Right hindlimb (tissue), 1 donor: Measurements from ENCODE around the gene ZMAT5.
A peak's percentile ranks its signal among the peaks of the same experiment; 100 is the strongest.

Experiments used
- DNase-seq: peaks from one replicate; pipeline ENCODE4 v3.0.0-alpha.2; 2018

The ZMAT5 gene

GRCh38 chr22:29704528-29705285, 62.1 kb downstream of the ZMAT5 start:
- DNase-seq: peak; percentile 65

GRCh38 chr22:29703569-29704195, 63.1 kb downstream of the ZMAT5 start:
- DNase-seq: no peak

GRCh38 chr22:29702931-29703501, 63.8 kb downstream of the ZMAT5 start:
- no peak for DNase-seq

DNA sequence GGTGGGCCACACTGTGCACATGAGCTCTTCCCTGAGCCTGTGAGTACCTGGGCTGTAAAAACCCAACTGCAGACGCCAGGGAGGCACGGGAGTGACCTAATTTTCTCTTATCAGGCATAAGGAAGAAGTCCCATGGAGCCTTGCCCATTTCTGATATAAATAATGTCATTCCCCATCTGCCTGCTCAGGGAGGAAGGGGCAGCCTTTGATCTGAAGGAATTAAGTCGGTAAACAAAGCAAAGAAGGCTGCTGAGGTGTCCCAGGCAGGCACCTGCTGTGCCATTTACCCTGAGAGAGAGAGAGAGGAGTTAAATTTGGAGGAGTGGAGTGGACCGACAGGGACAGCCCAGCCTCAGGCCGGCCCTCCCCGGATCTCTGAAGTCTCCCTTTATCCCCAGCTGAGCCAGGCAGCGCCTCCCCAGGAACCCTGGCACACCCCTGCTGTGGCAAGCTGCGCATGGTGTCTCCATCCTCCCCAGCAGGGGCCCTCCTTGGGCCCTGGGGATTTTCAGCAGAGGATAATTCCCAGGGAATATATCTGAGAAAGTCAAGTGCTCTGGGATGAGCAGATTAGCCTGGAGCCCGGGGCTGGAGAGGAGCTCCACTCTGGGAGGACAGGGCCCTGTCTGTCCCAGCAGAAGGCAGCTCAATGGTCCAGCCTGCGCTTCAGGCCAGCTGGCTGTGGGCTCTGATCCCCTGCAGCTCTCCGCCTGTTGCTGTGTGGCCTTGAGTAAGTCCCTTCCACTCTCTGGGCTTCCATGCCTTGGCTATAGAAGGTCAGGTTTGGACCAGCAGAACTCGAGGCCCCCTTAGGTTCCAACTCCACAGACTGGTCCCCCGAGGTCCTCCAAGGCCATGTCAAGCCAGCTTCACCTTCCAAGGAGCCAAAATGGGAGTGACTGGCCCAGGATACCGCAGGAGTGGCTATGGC, 64.5 kb downstream of the ZMAT5 start:
- no peak for DNase-seq

DNA sequence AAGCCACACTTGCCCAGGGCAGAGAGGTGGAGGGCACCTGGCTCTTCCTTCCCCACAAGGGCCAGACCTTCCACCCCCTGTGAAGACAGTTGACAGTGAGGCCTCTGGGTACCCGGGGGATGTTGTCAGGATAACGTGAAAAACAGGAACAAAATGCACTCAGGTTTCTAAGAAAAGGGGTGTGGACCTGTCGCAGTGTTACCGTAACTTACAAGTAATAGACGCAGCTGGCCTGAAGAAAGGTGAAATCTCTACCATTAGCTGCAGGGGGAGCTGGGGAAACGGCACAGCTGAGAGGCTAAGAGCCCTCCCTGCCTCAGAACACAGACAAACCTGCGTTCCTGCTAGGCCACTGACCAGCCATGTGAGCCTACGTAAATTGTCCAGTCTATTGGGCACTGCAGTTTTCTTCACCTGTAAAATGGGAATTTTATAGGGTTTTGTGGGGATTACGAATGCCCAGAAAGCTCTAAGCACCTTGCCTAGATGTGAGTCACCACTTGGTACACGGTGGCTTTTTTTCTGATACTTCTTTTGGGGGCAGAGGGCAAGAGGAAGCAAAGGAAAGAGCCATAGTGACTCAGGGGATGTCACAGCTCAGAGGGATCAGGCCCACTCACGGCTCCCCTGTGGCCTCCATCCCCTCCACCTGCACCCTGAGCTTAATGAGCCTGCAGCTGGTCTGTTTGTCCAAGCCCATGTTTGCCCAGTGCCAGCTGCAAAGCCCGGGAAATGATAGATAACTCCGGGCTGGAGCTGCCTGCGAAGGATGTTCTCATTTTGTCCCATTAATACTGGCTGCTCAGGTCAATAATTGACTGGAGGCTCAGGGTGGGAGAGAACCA, 65.4 kb downstream of the ZMAT5 start:
- DNase-seq: no peak

- DNase-seq: no peak
Measured at GRCh38 chr22:29700900-29701154, 66.0 kb downstream of the ZMAT5 start.

DNA sequence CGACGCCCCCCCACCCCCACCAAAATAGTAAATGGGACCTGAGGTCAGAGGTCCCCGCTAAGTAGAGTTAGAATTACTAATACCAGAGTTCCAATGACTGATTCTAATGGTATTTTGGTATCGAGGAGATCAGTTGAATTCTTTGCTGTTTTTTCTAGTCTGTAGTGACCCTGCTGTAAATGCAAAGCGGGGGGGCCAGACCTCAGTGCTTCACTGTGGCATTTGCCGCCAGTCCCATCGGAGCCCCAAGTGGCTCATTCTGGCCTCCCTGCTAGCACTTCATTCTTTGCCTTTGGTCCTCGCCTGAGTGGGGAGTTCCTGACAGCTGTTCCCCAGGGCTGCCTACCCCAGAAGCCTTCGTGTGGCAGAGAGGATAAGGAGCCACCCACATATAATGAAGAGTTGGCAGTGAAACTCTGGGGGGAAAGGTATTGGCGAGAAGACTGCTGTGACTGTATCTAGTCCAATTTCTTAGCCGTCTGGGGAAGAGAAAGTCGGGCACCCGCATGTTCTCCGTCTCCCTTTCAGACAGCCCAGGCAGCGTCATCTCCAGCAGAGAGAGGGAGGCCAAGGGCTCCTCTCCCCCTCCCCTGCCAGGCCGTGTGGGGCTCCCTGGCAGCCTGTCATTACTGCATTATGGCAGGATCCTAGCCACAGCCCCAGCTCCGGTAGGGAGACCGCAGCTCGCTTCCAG, 66.5 kb downstream of the ZMAT5 start:
- DNase-seq: no peak

DNA sequence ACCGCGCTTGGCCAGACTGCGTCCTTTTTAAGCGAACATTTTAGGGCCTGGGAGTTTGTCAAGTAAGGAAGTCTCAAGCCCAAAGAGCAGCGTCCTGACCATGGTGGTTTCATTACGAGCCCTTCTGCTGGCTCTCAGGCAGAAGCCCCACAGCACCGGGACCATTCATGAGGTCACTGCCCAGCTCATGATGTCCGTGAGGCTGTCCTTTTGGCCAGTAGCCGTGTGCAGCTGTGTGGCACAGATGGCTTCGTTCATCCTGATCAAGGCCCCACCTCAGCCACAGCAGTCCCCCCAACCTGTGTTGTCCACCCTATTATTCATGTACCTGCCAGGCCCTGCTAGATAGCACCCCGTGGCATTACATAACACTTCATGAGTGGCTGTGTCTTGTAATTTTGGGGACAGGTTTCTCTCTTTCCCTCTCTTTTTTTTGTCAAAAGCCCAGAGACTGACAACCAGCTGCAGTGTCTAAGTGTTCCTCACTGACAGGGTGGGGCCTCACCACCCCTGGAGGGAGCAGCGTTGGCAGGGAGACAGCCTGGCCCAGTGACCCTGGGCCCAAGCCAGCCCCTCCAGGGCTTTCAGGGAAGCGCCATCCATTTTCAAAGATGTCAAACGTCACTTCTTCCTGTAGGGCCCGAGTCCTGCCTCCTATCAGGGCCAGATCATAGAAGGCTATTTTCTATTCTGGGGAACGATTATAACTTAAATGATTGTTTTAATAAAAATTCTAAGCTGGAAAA, 68.8 kb downstream of the ZMAT5 start:
- no peak for DNase-seq

DNA sequence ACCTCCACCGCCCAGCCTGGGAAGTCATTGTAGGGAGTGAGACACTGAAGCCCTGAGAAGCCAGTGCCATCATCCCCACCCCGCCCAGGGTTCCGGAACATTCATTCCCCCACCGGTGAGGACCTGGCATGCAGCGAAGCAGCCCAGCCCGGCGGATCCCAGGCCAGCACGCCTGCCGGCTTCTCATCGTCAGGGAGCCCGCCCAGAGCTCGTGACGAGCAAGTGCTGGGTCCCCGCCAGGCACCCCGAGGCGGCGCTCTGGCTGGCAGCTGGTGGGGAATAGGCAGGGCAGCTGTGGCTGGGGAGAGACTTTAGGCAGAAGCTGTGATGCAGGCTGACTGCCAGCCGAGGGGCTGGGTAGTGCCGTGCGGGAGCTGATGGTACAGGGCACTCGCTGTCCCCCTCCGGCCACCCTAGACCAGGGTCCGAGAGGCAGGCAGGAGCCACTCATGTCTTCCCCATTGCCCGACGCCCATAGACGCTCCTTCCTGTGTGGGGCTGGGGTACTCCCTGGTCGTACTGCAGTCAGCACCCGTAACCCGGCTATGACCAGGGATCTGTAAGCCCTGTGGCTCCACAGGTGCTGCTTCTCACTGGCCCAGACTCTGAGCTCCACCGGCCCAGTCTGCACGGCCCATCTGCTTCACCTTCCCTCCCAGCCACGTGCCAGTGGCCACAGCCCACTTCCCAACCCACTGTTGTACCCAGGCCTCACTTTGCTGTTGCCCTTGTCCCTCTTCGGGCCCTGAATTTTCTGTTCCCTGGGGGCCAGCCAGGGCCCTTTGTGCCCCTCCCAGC, 71.5 kb downstream of the ZMAT5 start:
- peak; percentile 88 for DNase-seq

GRCh38 chr22:29693671-29694070, 73.1 kb downstream of the ZMAT5 start:
- no peak for DNase-seq

- DNase-seq: no peak
Measured at GRCh38 chr22:29693161-29693560, 73.6 kb downstream of the ZMAT5 start.

DNA sequence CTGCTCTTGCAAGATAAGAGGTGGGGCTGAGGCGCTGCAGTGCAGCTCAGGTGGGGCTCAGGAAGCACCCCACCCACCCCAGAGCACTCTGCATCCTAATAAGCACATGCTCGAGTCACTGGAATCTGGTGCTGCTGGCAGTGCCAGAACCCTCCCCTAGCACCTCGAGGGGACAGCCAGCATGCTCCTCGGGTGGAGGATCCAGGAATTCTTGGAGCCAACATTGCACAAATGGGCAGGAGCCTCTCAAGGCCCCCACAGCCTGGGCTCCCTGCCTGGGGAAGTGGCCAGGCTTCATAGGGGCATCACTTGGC, 74.5 kb downstream of the ZMAT5 start:
- no peak for DNase-seq

GRCh38 chr22:29691636-29692326, 75.0 kb downstream of the ZMAT5 start:
- no peak for DNase-seq

DNA sequence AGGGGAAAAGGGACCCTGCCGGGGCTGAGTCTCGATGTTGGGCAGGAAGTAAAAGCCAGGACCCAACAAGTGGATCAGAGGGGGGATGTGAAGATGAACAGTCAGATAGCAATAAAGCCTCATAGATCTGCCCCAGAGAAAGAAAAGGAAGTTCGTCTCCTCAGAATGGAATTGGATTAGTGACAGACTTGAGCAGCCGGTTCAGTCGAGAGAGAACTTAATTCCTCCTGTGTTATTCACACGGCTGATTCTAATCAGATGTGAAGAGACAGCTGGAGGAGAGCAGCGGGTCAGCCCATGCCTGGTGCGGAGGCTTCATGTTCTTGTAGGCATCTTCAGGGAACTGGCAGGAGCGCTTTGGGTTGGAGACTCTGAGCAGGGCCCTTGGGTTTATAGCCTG, 76.3 kb downstream of the ZMAT5 start:
- DNase-seq: peak; percentile 59

- peak; percentile 77 for DNase-seq
Measured at GRCh38 chr22:29689880-29690213, 77.0 kb downstream of the ZMAT5 start.

DNA sequence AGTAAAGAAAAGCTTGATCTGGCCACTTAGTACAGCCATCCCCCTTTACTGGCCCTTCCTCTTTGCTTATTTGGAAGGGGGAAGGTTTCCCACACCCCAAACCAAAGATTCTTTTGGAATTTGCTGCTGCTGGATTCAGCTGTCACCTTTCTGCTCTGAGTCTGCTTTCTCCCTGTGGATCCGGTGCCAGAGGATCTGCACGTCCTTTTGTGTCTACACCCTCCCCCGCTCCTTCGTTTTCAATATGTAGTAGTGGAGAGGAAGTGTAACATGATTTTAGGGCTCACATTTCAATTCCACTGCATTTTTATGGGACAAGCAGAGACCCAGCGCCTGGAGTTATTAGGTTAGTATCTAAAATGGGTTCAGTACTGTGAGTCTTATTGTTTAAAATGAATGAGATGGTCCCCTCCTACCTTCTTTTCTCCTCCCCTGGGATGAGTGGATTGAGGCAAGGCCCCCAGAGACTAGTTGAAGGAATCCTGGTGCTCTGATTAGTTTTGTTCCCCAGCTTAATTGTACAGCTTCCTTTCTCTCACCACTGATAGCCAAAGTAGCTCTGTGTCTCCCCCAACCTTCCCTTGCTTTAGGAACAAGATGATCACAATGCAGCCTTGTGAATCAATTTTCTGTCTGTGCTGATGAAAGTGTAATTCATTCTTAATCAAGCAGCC, 77.5 kb downstream of the ZMAT5 start:
- no peak for DNase-seq

- DNase-seq: no peak
Measured at GRCh38 chr22:29684244-29684643, 82.6 kb downstream of the ZMAT5 start.

DNA sequence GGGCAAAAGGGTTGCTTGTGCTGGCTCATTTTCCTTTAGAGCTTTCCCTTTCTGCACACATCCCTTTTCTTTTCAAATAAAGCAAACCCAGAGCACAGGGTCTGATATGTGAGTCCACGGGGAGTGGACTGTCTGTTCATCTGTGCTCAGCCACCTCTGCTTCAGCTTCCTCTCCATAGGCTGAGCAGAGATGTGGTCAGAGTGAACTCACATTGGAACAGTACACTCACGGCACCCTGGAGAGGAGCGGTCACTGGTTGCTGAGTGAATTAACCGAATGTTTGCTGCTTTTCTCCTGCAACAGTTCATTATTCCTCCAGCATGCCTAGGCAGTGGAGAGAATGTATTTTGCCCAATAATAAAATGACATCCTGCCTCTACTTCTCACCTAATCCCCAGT, 83.3 kb downstream of the ZMAT5 start:
- no peak for DNase-seq
